ENCODE measurements around the gene DNAH17. TPM values are rescaled to one million over a fixed set of nuclear protein-coding genes. Genes with fewer than 3 reads are reported as not detected.

DNAH17 gene
- total and polyA plus RNA-seq, 2 of the 13 experiments (the other 11 are each of a cell fraction or from before 2014, with no cell fraction given) = 0.86 to 1.6 TPM

- 0 out of 2 replicates have a peak, but pooled peaks have one; percentile 67 for TF ChIP-seq NFAT5 (CRISPR knock-in tag; IDR thresholded peaks at IDR 0.05)
- 0 out of 2 replicates have a peak, but pooled peaks have one; percentile 30 for TF ChIP-seq LBX2 (CRISPR knock-in tag; IDR thresholded peaks at IDR 0.05; ENCODE audit: borderline replicate concordance)
These were observed 156.1 kb downstream of the DNAH17 start (continued) for GRCh38 chr17:78421084-78421533.

GRCh38 chr17:78419970-78420815 lies 157.0 kb downstream of the DNAH17 start:
- H3K9ac ChIP-seq (ENCODE audit: insufficient read depth, low read depth, low read length) = no peak overlapping the region
- intact Hi-C loops (cut with micrococcal nuclease; ENCODE audit: unreplicated experiment) (loop anchor here (5.0 kb wide), 2 partner anchors 43 to 168 kb away; partner anchors contain the start of gene PGS1), in situ Hi-C loops (cut with HindIII; ENCODE audit: extremely low pct_ligation_motif_present, low pct_unique_long_range_greater_than_20kb) (loop anchor here (5.0 kb wide), 2 partner anchors 58 to 128 kb away; partner anchors contain the start of gene SOCS3)
- H3K27ac ChIP-seq (ENCODE audit: extremely low read length, insufficient read depth, low read length) = no peak overlapping the region
- H3K4me1 ChIP-seq (ENCODE audit: insufficient read depth, low read length) = peaks cover 29% of the 10 kb centered on the region
- H4K20me1 ChIP-seq (ENCODE audit: insufficient read depth, low read length) = peaks cover 29% of the 10 kb centered on the region
- ChIA-PET CTCF (ENCODE audit: low intra/inter-chr PET ratio, low total read pairs) (interaction anchor here (2.3 to 2.7 kb wide), 3 partner anchors 8 to 130 kb away, joined by 12 to 59 read pairs (median 28); partner anchors contain the start of gene SOCS3), POLR2A (interaction anchor here (1.8 to 2.2 kb wide), 2 partner anchors 51 to 60 kb away, joined by 5 to 40 read pairs; partner anchors contain the start of gene SOCS3)
- H3K27me3 ChIP-seq (ENCODE audit: control insufficient read depth in 1 of 2, insufficient read depth in 2 of 2, low read length in 2 of 2) = no peaks in the 10 kb centered on the region
- BruUV-seq (replicated peaks) = no TSS peak
- WGBS (ENCODE audit: low lambda C conversion rate) = 98% methylated on average over 20 of the region's 22 CpGs
- no peak overlapping the region for H3K4me2 ChIP-seq (ENCODE audit: low read depth, low read length)
- no peaks in the 10 kb centered on the region for H3K79me2 ChIP-seq (ENCODE audit: insufficient read depth, low read length)
- H2AFZ ChIP-seq (ENCODE audit: low read length) = no peak overlapping the region
- DNase-seq (ENCODE audit: low spot score) (no peak), FAIRE-seq (no peak), ATAC-seq (no peak)
- peaks cover 29 to 61% of the 10 kb centered on the region in 2 experiments for H3K36me3 ChIP-seq (replicated peaks in 1 of 2; ENCODE audit: control insufficient read depth in 1 of 2, insufficient read depth in 2 of 2, low read length in 2 of 2)
- H3K9me3 ChIP-seq (ENCODE audit: low read length) = no peaks in the 10 kb centered on the region
- H3K4me3 ChIP-seq (replicated peaks in 1 of 3; ENCODE audit: insufficient read depth in 1 of 3, low read depth in 2 of 3, low read length in 3 of 3) = no peak overlapping the region
- TF ChIP-seq ZNF280D (CRISPR knock-in tag; IDR thresholded peaks at IDR 0.05) (no peak), ZUFSP (CRISPR knock-in tag; IDR thresholded peaks at IDR 0.05; ENCODE audit: borderline replicate concordance) (no peak), SNAPC5 (CRISPR knock-in tag; IDR thresholded peaks at IDR 0.05; ENCODE audit: borderline replicate concordance) (0 out of 2 replicates have a peak, but pooled peaks have one; percentile 9), ZNF672 (CRISPR knock-in tag; IDR thresholded peaks at IDR 0.05) (no peak), FOXO1 (CRISPR knock-in tag; IDR thresholded peaks at IDR 0.05) (no peak), AGO2 (optimal IDR thresholded peaks at IDR 0.05; ENCODE audit: low read depth, low read length) (peak; percentile 63)

All from HepG2 (cell line).